ENCODE measurements around the gene POLR2E. TPM values are rescaled to one million over a fixed set of nuclear protein-coding genes. Genes with fewer than 3 reads are reported as not detected.
"Not testable (repeated sequence)": the region's sequence is repeated elsewhere in the genome, so short reads cannot be mapped to it uniquely, and the experiment has no call there.

The POLR2E gene
- polyA plus RNA-seq, 1 donor from 2014 or later: 237 TPM

- Mint-ChIP-seq H3K9me3 (no peaks in the 10 kb centered on the region), H3K27me3 (no peaks in the 10 kb centered on the region), H3K4me1 (no peaks in the 10 kb centered on the region), H3K4me3 (no peak overlapping the region), H3K36me3 (peaks cover 2% of the 10 kb centered on the region), H3K27ac (no peak overlapping the region)
Observed at GRCh38 chr19:1119475-1120217, 24.5 kb upstream of the POLR2E start.

GRCh38 chr19:1118999-1119398 is 23.8 kb upstream of the POLR2E start:
- Mint-ChIP-seq H3K27me3 (no peaks in the 10 kb centered on the region), H3K4me3 (no peak overlapping the region), H3K36me3 (peaks cover 2% of the 10 kb centered on the region), H3K27ac (no peak overlapping the region), H3K9me3 (no peaks in the 10 kb centered on the region), H3K4me1 (no peaks in the 10 kb centered on the region)

GRCh38 chr19:1117654-1118053 is 22.5 kb upstream of the POLR2E start:
- Mint-ChIP-seq H3K36me3 (no peaks in the 10 kb centered on the region), H3K27me3 (no peaks in the 10 kb centered on the region), H3K9me3 (no peaks in the 10 kb centered on the region), H3K4me1 (no peaks in the 10 kb centered on the region), H3K4me3 (no peak overlapping the region), H3K27ac (peak overlapping the region in 1 of 3 donors; percentile 35)

GRCh38 chr19:1116726-1117581 is 21.8 kb upstream of the POLR2E start:
- Mint-ChIP-seq H3K4me3 (no peak overlapping the region), H3K4me1 (no peaks in the 10 kb centered on the region), H3K27me3 (no peaks in the 10 kb centered on the region), H3K9me3 (no peaks in the 10 kb centered on the region), H3K36me3 (no peaks in the 10 kb centered on the region), H3K27ac (peak overlapping the region in 1 of 3 donors; percentile 35)

GRCh38 chr19:1115646-1116420 is 20.7 kb upstream of the POLR2E start:
- Mint-ChIP-seq H3K4me1 (no peaks in the 10 kb centered on the region), H3K9me3 (no peaks in the 10 kb centered on the region), H3K36me3 (no peaks in the 10 kb centered on the region), H3K27ac (no peak overlapping the region), H3K4me3 (no peak overlapping the region), H3K27me3 (no peaks in the 10 kb centered on the region)

- H3K27ac Mint-ChIP-seq, H3K4me3 Mint-ChIP-seq: not testable (repeated sequence)
Observed at GRCh38 chr19:1114728-1115127, 19.6 kb upstream of the POLR2E start.

GRCh38 chr19:1113986-1114483 is 18.9 kb upstream of the POLR2E start:
- no peak overlapping the region for H3K27ac Mint-ChIP-seq
- no peaks in the 10 kb centered on the region for H3K4me1 Mint-ChIP-seq
- H3K9me3 Mint-ChIP-seq: no peaks in the 10 kb centered on the region
- no peak overlapping the region for H3K4me3 Mint-ChIP-seq
- H3K36me3 Mint-ChIP-seq: no peaks in the 10 kb centered on the region
- H3K27me3 Mint-ChIP-seq: no peaks in the 10 kb centered on the region

More at GRCh38 chr19:1114728-1115127, 19.6 kb upstream of the POLR2E start:
- not testable (repeated sequence) for H3K9me3 Mint-ChIP-seq, H3K4me1 Mint-ChIP-seq, H3K27me3 Mint-ChIP-seq, H3K36me3 Mint-ChIP-seq

- Mint-ChIP-seq H3K4me3 (no peak overlapping the region), H3K9me3 (no peaks in the 10 kb centered on the region), H3K27ac (peak overlapping the region in 1 of 3 donors; percentile 71), H3K4me1 (no peaks in the 10 kb centered on the region), H3K27me3 (no peaks in the 10 kb centered on the region), H3K36me3 (no peaks in the 10 kb centered on the region)
Observed at GRCh38 chr19:1113030-1113985, 18.1 kb upstream of the POLR2E start.

- Mint-ChIP-seq H3K9me3 (no peaks in the 10 kb centered on the region), H3K27me3 (no peaks in the 10 kb centered on the region), H3K4me1 (no peaks in the 10 kb centered on the region), H3K4me3 (peak overlapping the region in 1 of 4 donors; percentile 65), H3K36me3 (no peaks in the 10 kb centered on the region), H3K27ac (no peak overlapping the region)
Observed at GRCh38 chr19:1112268-1113029, 17.3 kb upstream of the POLR2E start.

- Mint-ChIP-seq H3K4me3 (peak overlapping the region in 1 of 4 donors; percentile 65), H3K9me3 (no peaks in the 10 kb centered on the region), H3K27me3 (no peaks in the 10 kb centered on the region), H3K36me3 (no peaks in the 10 kb centered on the region), H3K4me1 (peaks cover 0 to 2% (median 1%) of the 10 kb centered on the region in 3 donors), H3K27ac (no peak overlapping the region)
Observed at GRCh38 chr19:1111641-1112267, 16.6 kb upstream of the POLR2E start.

- Mint-ChIP-seq H3K4me3 (no peak overlapping the region), H3K4me1 (peaks cover 0 to 3% (median 2%) of the 10 kb centered on the region in 3 donors)
Observed at GRCh38 chr19:1110809-1111640, 15.8 kb upstream of the POLR2E start.

More at GRCh38 chr19:1110809-1111640, 15.8 kb upstream of the POLR2E start:
- no peaks in the 10 kb centered on the region for H3K9me3 Mint-ChIP-seq
- H3K27ac Mint-ChIP-seq: no peak overlapping the region
- H3K27me3 Mint-ChIP-seq: no peaks in the 10 kb centered on the region
- H3K36me3 Mint-ChIP-seq: no peaks in the 10 kb centered on the region

Data from IgD-negative memory B cell (primary cell).